HFF-Myc (cell line): ENCODE results near the gene ASB7.

ENCODE experiments used
- DNase-seq: peaks from one replicate; pipeline ENCODE4 v3.0.0-alpha.2; 2011; ENCODE audit warnings: low read depth; ENCODE audit errors: extremely low read depth
- H3K4me3 ChIP-seq: replicated peaks from 2 replicates; pipeline ENCODE4 v1.5.1; 2011; ENCODE audit warnings: low read depth, mild to moderate bottlenecking, control low read depth, low read length
- CTCF ChIP-seq: IDR thresholded peaks from 2 replicates; pipeline ENCODE4 v1.5.1; 2012; ENCODE audit warnings: mild to moderate bottlenecking, low read depth, low read length, control low read depth; ENCODE audit errors: missing control alignments

The ASB7 gene

GRCh38 chr15:100696452-100696851 is 94.1 kb downstream of the ASB7 start:
- no peak for TF ChIP-seq CTCF
- no peak overlapping the region for H3K4me3 ChIP-seq
- no peak for DNase-seq
